Caco-2 (cell line): Measurements from ENCODE around the gene ZNF479. TPM values are rescaled to one million over a fixed set of nuclear protein-coding genes. Genes with fewer than 3 reads are reported as not detected.
"Not testable (repeated sequence)": the region's sequence is repeated elsewhere in the genome, so short reads cannot be mapped to it uniquely, and the experiment has no call there.

Experiments used
- BruUV-seq: library from RNA; stranded (reverse); fragments of 400-500 nt; replicated peaks from 2 replicates; lab custom pipeline; 2021; lab: Mats Ljungman, UMichigan
- CTCF ChIA-PET: fragments of 300-600 bp; sonication (Branson Sonifier 250); formaldehyde crosslinking; loops from one replicate; lab custom pipeline; 2022; ENCODE audit warnings: antibody characterized with exemption; lab: Charles Lee
- POLR2A ChIA-PET: fragments of 300-600 bp; sonication (Branson Sonifier 250); formaldehyde crosslinking; loops from one replicate; lab custom pipeline; 2022; ENCODE audit warnings: antibody characterized with exemption; lab: Charles Lee
- DNase-seq, 2 experiments: peaks; one replicate each; pipeline versions ENCODE4 v3.0.0 to v3.0.0-alpha.2; 2020 to 2022
- H3K27me3 ChIP-seq: replicated peaks from 2 replicates; pipeline ENCODE4 v1.6.0; 2011; ENCODE audit warnings: low read length; ENCODE audit not compliant: control insufficient read depth, insufficient read depth
- H3K36me3 ChIP-seq: 2 replicates; pipeline ENCODE4 v1.5.1; 2011; ENCODE audit warnings: low read length; ENCODE audit not compliant: control insufficient read depth, insufficient read depth
- H3K4me1 ChIP-seq: fragments of 250-450 bp; sonication (Bioruptor Pico); 2 replicates; pipeline ENCODE4 v1.5.1; 2020; ENCODE audit warnings: mild to moderate bottlenecking
- H3K4me3 ChIP-seq: 2 replicates; pipeline ENCODE4 v1.5.1; 2011; ENCODE audit warnings: low read depth, mild to moderate bottlenecking, control low read depth, low read length
- H3K9me3 ChIP-seq: fragments of 250-450 bp; sonication (Bioruptor Pico); 2 replicates; pipeline ENCODE4 v1.5.1; 2020; ENCODE audit warnings: mild to moderate bottlenecking, moderate library complexity
- H3K27ac Mint-ChIP-seq: one replicate; pipeline ENCODE4 v1.8.0; 2022; ENCODE audit warnings: mixed read lengths; ENCODE audit not compliant: unreplicated experiment
- H3K27me3 Mint-ChIP-seq: one replicate; pipeline ENCODE4 v1.8.0; 2022; ENCODE audit warnings: mixed read lengths; ENCODE audit not compliant: insufficient read depth, unreplicated experiment
- H3K36me3 Mint-ChIP-seq: one replicate; pipeline ENCODE4 v1.8.0; 2022; ENCODE audit warnings: mild to moderate bottlenecking, mixed read lengths; ENCODE audit not compliant: insufficient read depth, unreplicated experiment
- H3K4me1 Mint-ChIP-seq: one replicate; pipeline ENCODE4 v1.8.0; 2022; ENCODE audit warnings: low read depth, mixed read lengths; ENCODE audit not compliant: unreplicated experiment
- H3K4me3 Mint-ChIP-seq: one replicate; pipeline ENCODE4 v1.8.0; 2022; ENCODE audit warnings: mild to moderate bottlenecking, moderate library complexity, mixed read lengths; ENCODE audit not compliant: unreplicated experiment
- H3K9me3 Mint-ChIP-seq: one replicate; pipeline ENCODE4 v1.8.0; 2022; ENCODE audit warnings: mixed read lengths; ENCODE audit not compliant: unreplicated experiment
- intact Hi-C: fragments of 100-400 bp; cut with micrococcal nuclease; formaldehyde crosslinking; loops from one replicate; pipeline ENCODE4 v1.10.0; 2022; ENCODE audit not compliant: unreplicated experiment
- total RNA-seq: library from RNA; stranded (reverse); gene quantifications from 2 replicates; pipeline ENCODE4 v1.2.3, GENCODE V29; 2022
- TF ChIP-seq, protein P1 (sequence below), 2 experiments: fragments of 200-600 bp in 1 of 2; IDR thresholded peaks; 1 replicate in 1 of 2; 2 replicates in 1 of 2; pipeline versions ENCODE4 v1.5.1 to v1.8.0; 2011 to 2022; ENCODE audit warnings: antibody characterized with exemption in 1 of 2, control low read depth in 1 of 2, inconsistent platforms in 1 of 2, low read depth in 1 of 2, low read length in 1 of 2, mild to moderate bottlenecking in 1 of 2, moderate library complexity in 1 of 2; ENCODE audit not compliant: insufficient read depth in 1 of 2, severe bottlenecking in 1 of 2, unreplicated experiment in 1 of 2

Gene ZNF479
- total RNA-seq, 1 experiment from 2014 or later: not detected

DNA sequence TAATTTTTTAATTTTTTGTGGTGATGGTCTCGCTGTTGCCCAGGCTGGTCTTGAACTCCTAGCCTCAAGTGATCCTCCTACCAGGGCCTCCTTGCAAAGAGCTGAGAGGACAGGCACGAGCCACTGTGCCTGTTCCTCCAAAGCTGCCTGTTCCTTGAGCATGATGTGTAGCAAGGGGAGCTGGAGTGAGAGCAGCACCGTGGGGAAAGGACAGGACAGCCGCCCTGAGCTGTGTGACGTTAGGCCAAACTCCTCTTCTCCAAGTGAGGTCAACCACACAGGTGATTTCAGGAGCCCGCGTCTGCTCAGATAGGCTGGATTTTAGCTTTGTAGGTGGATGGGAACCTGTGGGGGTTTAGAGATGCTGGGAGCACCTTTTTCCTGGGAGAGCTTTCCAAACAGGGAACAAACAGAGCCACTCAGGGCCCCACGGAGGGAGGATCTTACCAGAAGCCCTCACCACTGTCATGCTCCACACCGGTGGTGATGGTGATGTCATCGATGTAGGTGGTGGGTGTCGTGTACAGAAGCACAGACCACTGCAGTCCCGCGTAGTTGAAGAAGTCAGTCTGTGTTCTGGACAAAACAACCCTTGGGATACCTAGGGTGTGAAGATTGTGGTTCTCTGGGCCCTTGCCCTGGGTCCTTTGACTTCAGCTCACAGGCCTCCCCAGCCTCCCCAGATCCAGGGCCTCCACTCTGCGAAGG, 44.8 kb upstream of the ZNF479 start:
- intact Hi-C loops: no loop called here
- BruUV-seq: no TSS peak

DNA sequence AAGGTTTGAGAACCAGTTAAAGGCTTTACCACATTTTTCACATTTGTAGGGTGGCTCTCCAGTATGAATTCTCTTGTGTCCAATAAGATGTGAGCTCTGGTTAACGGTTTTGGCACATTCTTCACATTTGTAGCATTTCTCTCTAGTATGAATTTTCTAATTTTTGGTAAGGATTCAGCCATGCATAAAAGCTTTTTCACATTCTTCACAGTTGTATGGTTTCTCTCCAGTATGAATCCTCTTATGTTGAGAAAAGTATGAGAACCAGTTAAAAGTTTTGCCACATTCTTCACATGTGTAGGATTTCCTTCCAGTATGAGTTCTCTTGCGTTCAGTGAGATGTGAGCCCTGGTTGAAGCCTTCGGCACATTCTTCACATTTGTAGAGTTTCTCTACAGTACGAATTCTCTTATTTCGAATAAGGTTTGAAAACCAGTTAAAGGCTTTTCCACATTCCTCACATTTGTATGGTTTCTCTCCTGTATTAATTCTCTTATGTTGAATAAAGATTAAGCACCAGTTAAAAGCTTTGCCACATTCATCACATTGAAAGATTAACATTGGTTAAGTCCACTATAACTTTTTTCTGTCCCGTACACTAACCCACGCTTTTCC, 33.2 kb upstream of the ZNF479 start:
- Histone ChIP-seq H3K36me3 (no peaks in the 10 kb centered on the region), H3K4me3 (no peak overlapping the region), H3K4me1 (no peaks in the 10 kb centered on the region), H3K9me3 (peaks cover 10% of the 10 kb centered on the region), H3K27me3 (no peaks in the 10 kb centered on the region)
- no peaks in the 10 kb centered on the region for H3K27me3 Mint-ChIP-seq
- no peak overlapping the region for H3K4me3 Mint-ChIP-seq
- H3K9me3 Mint-ChIP-seq: peaks cover 19% of the 10 kb centered on the region
- DNase-seq: no peak
- intact Hi-C loops: no loop called here
- POLR2A ChIA-PET: no interaction called here
- CTCF ChIA-PET: no interaction called here
- H3K27ac Mint-ChIP-seq: no peak overlapping the region
- BruUV-seq: no TSS peak
- TF ChIP-seq, protein P1, sequence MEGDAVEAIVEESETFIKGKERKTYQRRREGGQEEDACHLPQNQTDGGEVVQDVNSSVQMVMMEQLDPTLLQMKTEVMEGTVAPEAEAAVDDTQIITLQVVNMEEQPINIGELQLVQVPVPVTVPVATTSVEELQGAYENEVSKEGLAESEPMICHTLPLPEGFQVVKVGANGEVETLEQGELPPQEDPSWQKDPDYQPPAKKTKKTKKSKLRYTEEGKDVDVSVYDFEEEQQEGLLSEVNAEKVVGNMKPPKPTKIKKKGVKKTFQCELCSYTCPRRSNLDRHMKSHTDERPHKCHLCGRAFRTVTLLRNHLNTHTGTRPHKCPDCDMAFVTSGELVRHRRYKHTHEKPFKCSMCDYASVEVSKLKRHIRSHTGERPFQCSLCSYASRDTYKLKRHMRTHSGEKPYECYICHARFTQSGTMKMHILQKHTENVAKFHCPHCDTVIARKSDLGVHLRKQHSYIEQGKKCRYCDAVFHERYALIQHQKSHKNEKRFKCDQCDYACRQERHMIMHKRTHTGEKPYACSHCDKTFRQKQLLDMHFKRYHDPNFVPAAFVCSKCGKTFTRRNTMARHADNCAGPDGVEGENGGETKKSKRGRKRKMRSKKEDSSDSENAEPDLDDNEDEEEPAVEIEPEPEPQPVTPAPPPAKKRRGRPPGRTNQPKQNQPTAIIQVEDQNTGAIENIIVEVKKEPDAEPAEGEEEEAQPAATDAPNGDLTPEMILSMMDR (IDR thresholded peaks at IDR 0.05; ENCODE audit: insufficient read depth in 1 of 2, low read depth in 1 of 2, low read length in 1 of 2, severe bottlenecking in 1 of 2, unreplicated experiment in 1 of 2): no peak
- no peaks in the 10 kb centered on the region for H3K4me1 Mint-ChIP-seq
- no peaks in the 10 kb centered on the region for H3K36me3 Mint-ChIP-seq

More for the DNA sequence above, 44.8 kb upstream of the ZNF479 start:
- Mint-ChIP-seq H3K4me1 (no peaks in the 10 kb centered on the region), H3K4me3 (no peak overlapping the region), H3K36me3 (no peaks in the 10 kb centered on the region), H3K27me3 (no peaks in the 10 kb centered on the region), H3K9me3 (peaks cover 14% of the 10 kb centered on the region), H3K27ac (no peak overlapping the region)
- Histone ChIP-seq H3K27me3 (no peaks in the 10 kb centered on the region), H3K4me3 (no peak overlapping the region), H3K9me3 (peaks cover 21% of the 10 kb centered on the region; the same call in 1 of the 2 replicates), H3K36me3 (no peaks in the 10 kb centered on the region), H3K4me1 (no peaks in the 10 kb centered on the region)
- TF ChIP-seq, protein P1 (IDR thresholded peaks at IDR 0.05; ENCODE audit: insufficient read depth in 1 of 2, low read depth in 1 of 2, low read length in 1 of 2, severe bottlenecking in 1 of 2, unreplicated experiment in 1 of 2): no peak
- ChIA-PET CTCF (no interaction called here), POLR2A (no interaction called here)
- no peak for DNase-seq

DNA sequence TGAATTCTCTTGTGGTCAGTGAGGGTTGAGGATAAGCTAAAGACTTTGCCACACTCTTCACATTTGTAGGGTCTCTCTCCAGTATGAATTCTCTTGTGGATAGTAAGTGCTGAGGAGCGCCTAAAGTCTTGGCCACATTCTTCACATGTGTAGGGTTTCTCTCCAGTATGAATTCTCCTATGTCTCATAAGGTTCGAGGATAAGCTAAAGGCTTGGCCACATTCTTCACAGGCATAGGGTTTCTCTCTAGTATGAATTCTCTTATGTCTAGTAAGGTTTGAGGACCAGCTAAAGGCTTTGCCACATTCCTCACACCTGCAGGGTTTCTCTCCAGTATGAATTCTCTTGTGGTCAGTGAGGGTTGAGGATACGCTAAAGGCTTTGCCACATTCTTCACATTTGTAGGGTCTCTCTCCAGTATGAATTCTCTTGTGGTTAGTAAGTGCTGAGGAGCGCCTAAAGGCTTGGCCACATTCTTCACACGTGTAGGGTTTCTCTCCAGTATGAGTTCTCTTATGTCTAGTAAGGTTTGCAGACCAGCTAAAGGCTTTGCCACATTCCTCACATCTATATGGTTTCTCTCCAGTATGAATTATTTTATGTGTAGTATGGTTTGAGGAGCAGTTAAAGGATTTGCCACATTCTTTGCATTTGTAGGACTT, 12.0 kb downstream of the ZNF479 start:
- H3K4me3 Mint-ChIP-seq, H3K4me1 Mint-ChIP-seq, H3K4me1 ChIP-seq, H3K36me3 Mint-ChIP-seq, intact Hi-C loops, H3K4me3 ChIP-seq, H3K27me3 Mint-ChIP-seq, BruUV-seq, CTCF ChIA-PET, H3K36me3 ChIP-seq, POLR2A ChIA-PET, DNase-seq, H3K27me3 ChIP-seq, H3K9me3 ChIP-seq, H3K27ac Mint-ChIP-seq: not testable (repeated sequence)
- peaks cover 18% of the 10 kb centered on the region for H3K9me3 Mint-ChIP-seq
